HG03439 (cell line): ENCODE measurements around the gene DTHD1.

Experiments
- ATAC-seq: cut with Tn5 transposase; IDR thresholded peaks from one replicate; pipeline ENCODE4 v1.9.1; 2021; ENCODE audit warnings: mild to moderate bottlenecking, moderate library complexity; ENCODE audit not compliant: unreplicated experiment

The DTHD1 gene

GRCh38 chr4:36269101-36269500, 12.3 kb upstream of the DTHD1 start:
- no peak for ATAC-seq

- no peak for ATAC-seq
These were observed 11.8 kb upstream of the DTHD1 start for GRCh38 chr4:36269533-36270173.

DNA sequence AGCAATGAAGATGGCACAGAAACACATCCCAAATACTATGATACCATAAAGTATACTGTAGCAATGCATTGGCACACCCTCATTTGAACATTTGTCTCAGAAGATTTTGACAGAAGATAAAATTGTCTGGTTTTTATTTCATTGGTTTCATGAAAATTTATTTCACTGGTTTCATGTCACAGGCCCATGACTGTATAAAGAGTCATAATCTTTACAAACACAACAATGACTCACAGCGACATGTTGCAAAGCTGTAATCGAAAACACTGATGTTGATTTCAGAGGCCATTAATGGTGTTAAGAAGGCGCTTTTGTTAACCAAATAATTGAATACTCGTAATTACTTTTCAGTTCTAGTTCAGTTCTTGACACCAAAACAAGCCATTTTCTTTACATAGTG, 8.1 kb upstream of the DTHD1 start:
- ATAC-seq = no peak

DNA sequence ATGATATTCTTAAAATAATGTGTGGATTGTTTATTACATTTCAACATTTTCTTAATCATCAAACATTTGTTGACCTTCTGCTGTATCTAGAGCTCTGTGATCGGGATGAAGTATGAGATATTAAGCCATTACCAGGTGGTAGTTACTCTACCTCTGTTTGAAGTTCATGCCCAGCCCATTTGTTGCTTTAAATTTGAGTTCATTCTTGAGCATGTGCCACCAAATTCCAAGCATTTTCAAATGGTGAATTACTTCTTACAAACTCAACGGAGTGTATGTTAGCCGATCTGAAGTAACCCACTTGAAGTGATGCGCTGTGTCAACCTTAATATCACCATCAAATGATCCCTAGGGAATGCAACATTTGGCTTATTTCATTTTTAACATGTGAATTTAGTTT, 7.3 kb upstream of the DTHD1 start:
- ATAC-seq = no peak

GRCh38 chr4:36277533-36277932, 3.9 kb upstream of the DTHD1 start:
- ATAC-seq = no peak

GRCh38 chr4:36278789-36279188, 2.6 kb upstream of the DTHD1 start:
- no peak for ATAC-seq

DNA sequence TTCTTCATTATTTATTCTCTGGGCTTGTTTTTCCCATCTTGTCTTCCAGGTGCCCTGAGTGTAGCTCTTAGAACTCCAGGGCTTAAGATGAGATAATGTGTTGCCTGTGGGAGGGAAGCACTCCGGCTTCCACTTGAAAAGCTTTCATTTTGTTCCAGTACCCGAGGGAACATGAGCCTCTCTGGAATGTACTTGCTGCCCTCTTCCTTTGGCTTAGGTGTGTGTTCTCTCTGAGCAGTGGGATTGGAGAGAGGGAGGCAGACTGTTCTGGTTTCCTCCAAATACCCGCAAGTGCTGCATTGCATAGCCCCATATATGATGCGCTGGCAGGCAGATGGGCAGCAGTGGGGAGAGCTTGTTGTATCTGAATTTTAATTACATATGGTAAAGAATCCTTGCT, 861 bp upstream of the DTHD1 start:
- ATAC-seq = no peak

- ATAC-seq = no peak
These were observed 1.2 kb downstream of the DTHD1 start for GRCh38 chr4:36282503-36283030.

GRCh38 chr4:36283912-36284465, 2.6 kb downstream of the DTHD1 start:
- no peak for ATAC-seq

- ATAC-seq = peak; percentile 99
These were observed 4.5 kb downstream of the DTHD1 start for GRCh38 chr4:36285784-36286480.

DNA sequence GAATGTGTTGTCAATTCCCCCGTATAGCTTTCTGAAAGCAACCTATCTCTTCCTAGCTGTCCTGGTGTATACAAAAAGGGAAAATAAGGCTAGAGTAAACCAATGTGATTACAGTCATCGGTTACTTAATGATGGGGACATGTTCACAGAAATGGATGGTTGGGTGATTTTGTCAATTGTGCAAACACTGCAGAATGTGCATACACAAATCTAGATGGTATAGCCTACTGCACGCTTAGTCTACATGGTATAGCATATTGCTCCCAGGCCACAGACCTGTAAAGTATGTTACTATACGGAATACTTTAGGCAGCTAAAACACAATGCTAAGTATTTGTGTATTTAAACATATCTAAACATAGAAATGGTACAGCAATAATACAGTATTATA, 5.1 kb downstream of the DTHD1 start:
- no peak for ATAC-seq

- no peak for ATAC-seq
These were observed 7.5 kb downstream of the DTHD1 start for GRCh38 chr4:36288731-36289426.

- no peak for ATAC-seq
These were observed 9.2 kb downstream of the DTHD1 start for GRCh38 chr4:36290641-36291040.

GRCh38 chr4:36292556-36293188, 11.3 kb downstream of the DTHD1 start:
- ATAC-seq = no peak

DNA sequence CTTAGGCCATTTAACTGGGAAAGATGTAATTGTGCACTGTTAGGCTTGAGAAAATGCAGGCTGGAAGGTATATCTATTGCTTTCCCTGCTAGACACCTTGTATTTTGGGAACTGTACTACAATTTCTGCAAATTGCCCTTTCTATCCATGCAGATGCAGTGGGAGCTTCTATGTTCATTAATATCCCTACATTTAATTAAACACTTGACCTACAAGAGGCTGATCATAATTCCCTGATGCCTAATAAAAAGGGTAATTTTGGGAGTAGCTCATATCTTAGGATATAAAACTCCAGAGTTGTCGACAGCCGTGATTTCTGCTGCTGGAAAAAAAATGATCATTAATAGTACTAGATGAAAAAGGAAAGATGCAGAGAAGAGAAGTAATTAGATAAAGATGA, 19.7 kb downstream of the DTHD1 start:
- ATAC-seq = no peak

DNA sequence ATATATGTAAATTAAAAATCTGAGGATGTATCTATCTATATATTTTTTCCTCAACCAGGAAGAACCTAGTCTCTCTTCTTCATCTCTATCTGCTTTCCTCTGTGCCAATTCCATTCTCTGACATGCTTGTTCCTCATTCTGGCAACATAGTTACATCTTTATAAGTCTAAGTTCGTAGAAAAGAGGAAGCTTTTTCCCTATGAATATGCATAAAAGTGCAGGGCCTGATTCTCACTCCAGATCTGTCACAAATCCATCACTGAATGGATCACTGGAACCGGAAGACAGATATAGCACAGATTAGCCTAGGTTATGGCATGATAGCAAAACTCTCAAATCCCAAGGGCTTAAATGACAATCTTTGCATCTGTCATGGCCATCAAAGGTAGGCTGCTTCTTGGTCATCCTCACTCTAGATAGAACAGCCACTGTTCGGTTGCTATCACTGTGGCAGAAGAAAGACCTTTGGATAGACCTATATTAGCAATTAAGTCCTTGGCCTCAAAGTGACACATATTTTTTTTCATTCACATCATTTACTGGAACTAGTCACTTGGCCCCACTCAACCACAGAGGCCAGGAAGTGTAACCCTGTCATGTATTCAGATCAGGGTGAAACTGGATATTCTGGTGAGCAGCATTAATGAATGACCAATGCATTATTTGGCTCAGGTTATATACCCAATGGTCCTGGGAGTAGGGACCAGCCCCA, 22.2 kb downstream of the DTHD1 start:
- peak; percentile 68 for ATAC-seq

DNA sequence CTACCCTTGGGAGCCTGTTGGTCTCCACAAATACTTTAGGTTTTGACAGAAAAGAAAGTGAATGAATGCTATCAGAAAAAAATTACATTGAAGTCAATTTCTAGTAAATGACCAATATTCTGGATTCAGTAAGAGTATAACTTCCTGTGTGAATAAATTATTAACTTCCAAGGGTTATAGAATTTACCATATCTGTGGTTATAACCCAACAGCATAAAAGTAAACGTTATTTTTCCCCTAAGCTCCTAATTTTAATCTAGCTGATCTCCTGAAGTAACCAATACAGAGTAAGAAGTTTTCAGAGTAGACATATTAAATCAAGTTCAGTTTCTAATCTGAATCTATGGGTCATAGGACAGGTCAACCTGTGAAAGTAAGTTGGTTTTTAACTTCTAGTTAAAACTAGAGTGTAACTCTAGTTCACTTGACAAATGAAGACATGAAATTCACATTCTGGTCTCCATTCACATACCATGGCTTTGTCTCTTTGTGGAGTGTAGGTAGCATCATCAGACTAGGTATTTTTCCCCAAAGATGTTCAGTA, 22.8 kb downstream of the DTHD1 start:
- ATAC-seq = no peak

- ATAC-seq = no peak
These were observed 26.7 kb downstream of the DTHD1 start for GRCh38 chr4:36308150-36308549.

- no peak for ATAC-seq
These were observed 28.8 kb downstream of the DTHD1 start for GRCh38 chr4:36310216-36310615.

GRCh38 chr4:36310793-36311192, 29.4 kb downstream of the DTHD1 start:
- peak; percentile 66 for ATAC-seq
